C4-2B (cell line): Measurements from ENCODE around the gene LRRC8B.
A peak's percentile ranks its signal among the peaks of the same experiment; 100 is the strongest.

Source experiments
- CTCF ChIP-seq: fragments of 450-650 bp; conservative IDR thresholded peaks from 2 replicates; pipeline ENCODE4 v1.5.1; 2017; ENCODE audit warnings: mild to moderate bottlenecking
- ZFX ChIP-seq: fragments of 450-650 bp; IDR thresholded peaks from 2 replicates; pipeline ENCODE4 v1.6.1; 2017

- TF ChIP-seq CTCF: no peak; the same call in 1 of the 2 replicates
- TF ChIP-seq ZFX: peak; percentile 64
Measured at GRCh38 chr1:89524369-89525168, at the start of gene LRRC8B.
